NT2/D1 (cell line): ENCODE data around the gene MRPS22.
"Not testable (repeated sequence)": the region's sequence is repeated elsewhere in the genome, so short reads cannot be mapped to it uniquely, and the experiment has no call there.

Experiments used
- SUZ12 ChIP-seq: IDR thresholded peaks from 2 replicates; pipeline ENCODE4 v1.6.1; 2011; ENCODE audit not compliant: insufficient read length, insufficient read depth; ENCODE audit errors: extremely low read depth
- YY1 ChIP-seq: IDR thresholded peaks from 2 replicates; pipeline ENCODE4 v1.6.1; 2011; ENCODE audit not compliant: insufficient read length, insufficient read depth
- ZNF274 ChIP-seq: IDR thresholded peaks from 2 replicates; pipeline ENCODE4 v1.6.1; 2011; ENCODE audit warnings: mild to moderate bottlenecking, low read depth, low read length

DNA sequence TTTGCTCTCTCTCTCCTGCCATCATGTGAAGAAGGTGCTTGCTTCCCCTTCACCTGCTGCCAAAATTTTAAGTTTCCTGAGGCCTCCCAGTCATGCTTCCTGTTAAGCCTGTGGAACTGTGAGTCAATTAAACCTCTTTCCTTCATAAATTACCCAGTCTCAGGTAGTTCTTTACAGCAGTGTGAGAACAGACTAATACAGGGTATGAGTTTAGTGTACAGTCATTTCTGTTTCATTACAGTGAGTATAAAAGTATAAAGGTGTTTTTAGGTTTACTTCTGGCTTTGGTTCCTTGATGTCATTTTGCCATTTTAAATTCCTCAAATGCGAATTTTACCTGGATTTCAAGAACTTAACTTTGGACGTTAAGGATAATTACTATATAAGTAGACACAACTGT is 38.5 kb downstream of the MRPS22 start:
- not testable (repeated sequence) for TF ChIP-seq YY1, SUZ12, ZNF274
